Stimulated activated naive CD8-positive, alpha-beta T cell treated with anti-CD3 and anti-CD28 coated beads, Interleukin-15, amount 100 ng/mL, for 72 hours (primary cell): ENCODE data around the gene NBL1.
"Not testable (repeated sequence)": the region's sequence is repeated elsewhere in the genome, so short reads cannot be mapped to it uniquely, and the experiment has no call there.

Experiments
- ATAC-seq: fragments of 150-1000 bp; cut with Tn5 transposase; 2 replicates; pipeline ENCODE4 v1.10.0; 2021; ENCODE audit warnings: mild to moderate bottlenecking, moderate library complexity
- DNase-seq, 2 donors: peaks; one replicate each; pipeline ENCODE4 v3.0.0; 2021 to 2022
- H3K27ac Mint-ChIP-seq, 2 donors: one replicate each; pipeline ENCODE4 v1.8.0; 2022; ENCODE audit warnings: mild to moderate bottlenecking in 2 of 2, mixed read lengths in 2 of 2, moderate library complexity in 2 of 2
- H3K27me3 Mint-ChIP-seq: one replicate; pipeline ENCODE4 v1.8.0; 2022; ENCODE audit warnings: mixed read lengths
- H3K4me1 Mint-ChIP-seq: one replicate; pipeline ENCODE4 v1.8.0; 2022; ENCODE audit warnings: mild to moderate bottlenecking, mixed read lengths
- H3K4me3 Mint-ChIP-seq, 2 donors: one replicate each; pipeline ENCODE4 v1.8.0; 2022; ENCODE audit warnings: mild to moderate bottlenecking in 2 of 2, mixed read lengths in 2 of 2, moderate library complexity in 1 of 2
- H3K9me3 Mint-ChIP-seq, 2 donors: one replicate each; pipeline ENCODE4 v1.8.0; 2022; ENCODE audit warnings: mixed read lengths in 2 of 2

The NBL1 gene

GRCh38 chr1:19635646-19636045 is 8.5 kb upstream of the NBL1 start:
- Mint-ChIP-seq H3K27me3 (no peaks in the 10 kb centered on the region), H3K27ac (no peak overlapping the region), H3K4me1 (no peaks in the 10 kb centered on the region), H3K9me3 (no peaks in the 10 kb centered on the region), H3K4me3 (no peak overlapping the region)
- DNase-seq (no peak), ATAC-seq (no peak)

GRCh38 chr1:19636065-19636464 is 8.0 kb upstream of the NBL1 start:
- DNase-seq = no peak
- Mint-ChIP-seq H3K27ac (no peak overlapping the region), H3K4me1 (no peaks in the 10 kb centered on the region), H3K27me3 (no peaks in the 10 kb centered on the region), H3K4me3 (no peak overlapping the region), H3K9me3 (no peaks in the 10 kb centered on the region)
- no peak for ATAC-seq

- DNase-seq, H3K4me1 Mint-ChIP-seq: not testable (repeated sequence)
These were observed 7.4 kb upstream of the NBL1 start for GRCh38 chr1:19636749-19637148.

GRCh38 chr1:19637606-19638005 is 6.5 kb upstream of the NBL1 start:
- Mint-ChIP-seq H3K27me3 (peaks cover 2% of the 10 kb centered on the region), H3K4me3 (no peak overlapping the region), H3K9me3 (no peaks in the 10 kb centered on the region), H3K27ac (no peak overlapping the region), H3K4me1 (no peaks in the 10 kb centered on the region)
- ATAC-seq (no peak), DNase-seq (no peak)

More at GRCh38 chr1:19636749-19637148, 7.4 kb upstream of the NBL1 start:
- not testable (repeated sequence) for H3K9me3 Mint-ChIP-seq, ATAC-seq, H3K4me3 Mint-ChIP-seq, H3K27ac Mint-ChIP-seq, H3K27me3 Mint-ChIP-seq

- ATAC-seq, H3K27ac Mint-ChIP-seq, H3K4me3 Mint-ChIP-seq, DNase-seq, H3K9me3 Mint-ChIP-seq: not testable (repeated sequence)
- peaks cover 13% of the 10 kb centered on the region for H3K27me3 Mint-ChIP-seq
- H3K4me1 Mint-ChIP-seq = peaks cover 11% of the 10 kb centered on the region
These were observed 4.9 kb upstream of the NBL1 start for GRCh38 chr1:19639228-19639627.

- H3K27me3 Mint-ChIP-seq = peaks cover 13% of the 10 kb centered on the region
- DNase-seq = no peak
- H3K27ac Mint-ChIP-seq = no peak overlapping the region
- H3K4me1 Mint-ChIP-seq = peaks cover 11% of the 10 kb centered on the region
- no peaks in the 10 kb centered on the region for H3K9me3 Mint-ChIP-seq
- H3K4me3 Mint-ChIP-seq = no peak overlapping the region
- ATAC-seq = no peak
These were observed 4.1 kb upstream of the NBL1 start for GRCh38 chr1:19639999-19640362.

GRCh38 chr1:19640363-19641316 is 3.5 kb upstream of the NBL1 start:
- peaks cover 13% of the 10 kb centered on the region for H3K4me1 Mint-ChIP-seq
- H3K9me3 Mint-ChIP-seq = no peaks in the 10 kb centered on the region
- H3K27ac Mint-ChIP-seq = no peak overlapping the region
- no peak overlapping the region for H3K4me3 Mint-ChIP-seq
- ATAC-seq (no peak), DNase-seq (no peak)
- peaks cover 13% of the 10 kb centered on the region for H3K27me3 Mint-ChIP-seq

GRCh38 chr1:19643121-19643520 is 990 bp upstream of the NBL1 start:
- H3K27ac Mint-ChIP-seq = peak overlapping the region in 1 of 2 donors; percentile 91
- H3K4me1 Mint-ChIP-seq = peaks cover 38% of the 10 kb centered on the region
- H3K27me3 Mint-ChIP-seq = peaks cover 13% of the 10 kb centered on the region
- peak overlapping the region; percentile 82 to 92 for H3K4me3 Mint-ChIP-seq
- ATAC-seq = no peak
- DNase-seq = no peak
- H3K9me3 Mint-ChIP-seq = no peaks in the 10 kb centered on the region

GRCh38 chr1:19644395-19644680 is 227 bp downstream of the NBL1 start:
- H3K9me3 Mint-ChIP-seq = no peaks in the 10 kb centered on the region
- H3K4me1 Mint-ChIP-seq = peaks cover 48% of the 10 kb centered on the region
- peak; percentile 32 for ATAC-seq
- DNase-seq = no peak
- H3K27ac Mint-ChIP-seq = no peak overlapping the region
- H3K4me3 Mint-ChIP-seq = peak overlapping the region; percentile 94 to 95
- H3K27me3 Mint-ChIP-seq = peaks cover 13% of the 10 kb centered on the region

GRCh38 chr1:19644681-19645410 is 735 bp downstream of the NBL1 start:
- DNase-seq (peak; percentile 61 to 69), ATAC-seq (peak; percentile 64)
- H3K27me3 Mint-ChIP-seq = peaks cover 13% of the 10 kb centered on the region
- peak overlapping the region; percentile 82 to 91 for H3K27ac Mint-ChIP-seq
- H3K9me3 Mint-ChIP-seq = no peaks in the 10 kb centered on the region
- peak overlapping the region; percentile 94 to 95 for H3K4me3 Mint-ChIP-seq
- peaks cover 50% of the 10 kb centered on the region for H3K4me1 Mint-ChIP-seq

- H3K27ac Mint-ChIP-seq = no peak overlapping the region
- H3K4me1 Mint-ChIP-seq = peaks cover 58% of the 10 kb centered on the region
- no peak for ATAC-seq
- DNase-seq = no peak
- H3K9me3 Mint-ChIP-seq = no peaks in the 10 kb centered on the region
- H3K4me3 Mint-ChIP-seq = peak overlapping the region; percentile 94 to 95
- H3K27me3 Mint-ChIP-seq = peaks cover 13% of the 10 kb centered on the region
These were observed 1.5 kb downstream of the NBL1 start for GRCh38 chr1:19645411-19646251.

GRCh38 chr1:19646377-19647319 is 2.5 kb downstream of the NBL1 start:
- peak; percentile 14 for ATAC-seq
- peak overlapping the region in 1 of 2 donors; percentile 57 for H3K27ac Mint-ChIP-seq
- peak in 1 of 2 donors; percentile 31 for DNase-seq
- peak overlapping the region; percentile 94 to 95 for H3K4me3 Mint-ChIP-seq
- H3K27me3 Mint-ChIP-seq = peaks cover 13% of the 10 kb centered on the region
- peaks cover 68% of the 10 kb centered on the region for H3K4me1 Mint-ChIP-seq
- H3K9me3 Mint-ChIP-seq = no peaks in the 10 kb centered on the region

- ATAC-seq (no peak), DNase-seq (peak in 1 of 2 donors; percentile 33)
- no peaks in the 10 kb centered on the region for H3K9me3 Mint-ChIP-seq
- H3K27me3 Mint-ChIP-seq = peaks cover 10% of the 10 kb centered on the region
- H3K4me1 Mint-ChIP-seq = peaks cover 72% of the 10 kb centered on the region
- H3K4me3 Mint-ChIP-seq = peak overlapping the region; percentile 72 to 95
- peak overlapping the region in 1 of 2 donors; percentile 43 for H3K27ac Mint-ChIP-seq
These were observed 3.5 kb downstream of the NBL1 start for GRCh38 chr1:19647643-19648042.

GRCh38 chr1:19648239-19648638 is 4.1 kb downstream of the NBL1 start:
- Mint-ChIP-seq H3K9me3 (no peaks in the 10 kb centered on the region), H3K27ac (no peak overlapping the region), H3K4me3 (peak overlapping the region in 1 of 2 donors; percentile 95), H3K27me3 (peaks cover 4% of the 10 kb centered on the region), H3K4me1 (peaks cover 67% of the 10 kb centered on the region)
- ATAC-seq (no peak), DNase-seq (no peak)
